GM08714 (cell line): Measurements from ENCODE around the gene PHRF1.
"Not testable (repeated sequence)": the region's sequence is repeated elsewhere in the genome, so short reads cannot be mapped to it uniquely, and the experiment has no call there.

Source experiments
- H3K4me3 ChIP-seq: fragments of 200-500 bp; sonication (Bioruptor generic); 2 replicates; pipeline ENCODE4 v1.5.1; 2014; ENCODE audit warnings: mild to moderate bottlenecking, low read length, inconsistent platforms
- ZNF274 ChIP-seq: IDR thresholded peaks from 2 replicates; pipeline ENCODE4 v1.6.1; 2012; ENCODE audit warnings: mild to moderate bottlenecking, low read depth, low read length

PHRF1 gene

DNA sequence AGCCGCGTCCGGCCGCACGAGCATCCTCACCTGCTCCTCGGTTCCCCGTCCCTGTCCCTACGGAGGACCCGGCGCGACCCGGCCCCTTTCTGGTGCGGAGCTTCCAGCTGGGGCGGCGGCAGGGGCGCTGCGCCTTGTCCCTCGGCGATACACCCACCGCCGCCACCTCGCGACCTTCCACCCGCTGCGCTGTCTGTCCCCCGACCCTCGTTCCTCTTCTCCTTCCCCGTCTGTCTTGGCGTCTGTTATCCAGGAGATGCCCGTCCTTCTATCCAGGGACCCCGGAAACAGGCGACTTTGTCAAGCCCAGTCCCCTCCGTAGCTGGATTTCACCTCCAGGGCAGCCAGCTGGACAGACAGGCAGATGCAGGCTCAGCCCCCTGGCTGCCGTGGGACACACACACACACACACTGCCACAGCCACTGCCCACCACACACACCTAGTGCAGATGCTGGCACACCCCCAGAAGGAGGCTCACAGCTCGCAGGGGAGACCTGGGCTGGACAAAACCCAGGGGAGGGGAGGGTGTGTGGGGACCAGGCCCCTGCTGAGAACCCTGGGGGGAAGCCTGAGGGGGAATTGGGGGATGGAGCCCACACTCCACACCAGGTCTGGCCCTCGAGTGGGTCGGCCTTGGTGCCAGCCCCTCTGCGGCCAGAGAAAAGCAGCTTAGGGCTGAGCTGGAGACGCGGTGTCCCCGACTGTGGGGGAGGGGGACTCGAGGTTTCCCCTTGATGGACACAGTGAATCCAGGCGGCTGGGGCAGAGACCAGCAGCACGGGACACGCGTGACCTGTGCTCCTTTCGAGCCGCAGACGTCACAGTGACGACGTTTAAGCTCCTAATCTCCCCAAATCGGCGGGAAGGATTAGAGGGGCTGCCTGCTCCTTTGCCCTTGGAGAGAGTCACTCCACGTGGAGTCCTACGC lies 61.6 kb downstream of the PHRF1 start:
- TF ChIP-seq ZNF274: no peak
- no peak overlapping the region for H3K4me3 ChIP-seq

- no peak for TF ChIP-seq ZNF274
- no peak overlapping the region for H3K4me3 ChIP-seq
Measured at GRCh38 chr11:638631-639331, 62.5 kb downstream of the PHRF1 start.

DNA sequence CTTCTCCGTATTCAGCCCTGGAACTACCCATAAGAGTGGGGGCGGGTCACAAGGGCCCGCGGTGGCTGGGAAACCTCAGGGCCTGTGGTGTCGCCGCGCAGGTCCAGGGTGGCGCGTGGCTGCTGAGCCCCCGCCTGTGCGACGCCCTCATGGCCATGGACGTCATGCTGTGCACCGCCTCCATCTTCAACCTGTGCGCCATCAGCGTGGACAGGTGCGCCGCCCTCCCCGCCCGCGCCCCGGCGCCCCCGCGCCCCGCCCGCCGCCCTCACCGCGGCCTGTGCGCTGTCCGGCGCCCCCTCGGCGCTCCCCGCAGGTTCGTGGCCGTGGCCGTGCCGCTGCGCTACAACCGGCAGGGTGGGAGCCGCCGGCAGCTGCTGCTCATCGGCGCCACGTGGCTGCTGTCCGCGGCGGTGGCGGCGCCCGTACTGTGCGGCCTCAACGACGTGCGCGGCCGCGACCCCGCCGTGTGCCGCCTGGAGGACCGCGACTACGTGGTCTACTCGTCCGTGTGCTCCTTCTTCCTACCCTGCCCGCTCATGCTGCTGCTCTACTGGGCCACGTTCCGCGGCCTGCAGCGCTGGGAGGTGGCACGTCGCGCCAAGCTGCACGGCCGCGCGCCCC lies 63.2 kb downstream of the PHRF1 start:
- TF ChIP-seq ZNF274: no peak
- no peak overlapping the region for H3K4me3 ChIP-seq

GRCh38 chr11:640021-640706 lies 63.9 kb downstream of the PHRF1 start:
- TF ChIP-seq ZNF274: no peak
- no peak overlapping the region for H3K4me3 ChIP-seq

DNA sequence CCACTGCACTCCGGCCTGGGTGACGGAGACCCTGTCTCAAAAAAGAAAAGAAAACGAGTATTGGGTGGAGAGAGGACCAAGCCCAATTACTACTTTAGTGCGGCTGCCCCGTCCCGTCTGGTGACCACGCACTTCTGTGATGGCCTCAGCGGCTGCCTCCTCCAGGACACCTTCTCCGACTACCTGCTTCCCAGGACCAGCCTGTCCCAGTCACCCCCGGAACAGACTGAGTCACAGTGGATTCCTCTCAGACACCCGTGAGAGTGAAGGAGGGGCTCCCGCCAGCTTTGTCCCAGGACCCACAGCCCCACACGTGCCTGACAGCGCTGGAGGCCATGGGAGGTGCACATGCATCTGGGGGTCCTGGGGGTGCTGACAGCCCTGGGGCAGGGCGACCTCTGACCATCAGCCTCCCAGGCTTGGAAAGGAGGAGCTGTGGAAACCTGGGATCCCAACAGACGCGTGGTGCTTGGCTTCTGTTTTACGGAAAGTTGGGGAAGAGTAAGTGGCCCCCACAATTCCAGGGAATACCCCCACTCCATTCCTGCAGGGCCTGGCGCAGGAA lies 65.6 kb downstream of the PHRF1 start:
- H3K4me3 ChIP-seq: no peak overlapping the region
- TF ChIP-seq ZNF274: no peak

DNA sequence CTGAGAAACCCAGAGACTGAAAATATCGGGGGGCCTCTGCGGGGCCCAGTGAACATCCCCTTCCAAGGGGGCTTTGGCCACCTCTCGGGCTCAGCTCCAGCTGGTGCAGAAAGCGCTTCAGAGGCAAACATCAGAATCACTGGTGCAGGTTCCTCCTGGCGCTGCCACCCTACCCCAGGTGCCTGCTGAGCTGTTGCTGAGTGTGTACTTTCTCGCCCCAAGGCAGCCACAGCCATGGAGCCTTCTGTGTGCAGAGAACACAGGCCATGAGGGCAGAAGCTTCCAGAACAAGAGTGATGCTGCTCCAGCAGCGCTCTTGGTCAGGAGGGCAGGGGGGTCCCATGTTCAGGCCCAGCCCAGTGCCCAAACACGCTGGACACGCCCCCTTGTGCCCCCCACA lies 67.1 kb downstream of the PHRF1 start:
- TF ChIP-seq ZNF274: no peak
- no peak overlapping the region for H3K4me3 ChIP-seq

GRCh38 chr11:643849-644738 lies 67.8 kb downstream of the PHRF1 start:
- no peak for TF ChIP-seq ZNF274
- H3K4me3 ChIP-seq: no peak overlapping the region

DNA sequence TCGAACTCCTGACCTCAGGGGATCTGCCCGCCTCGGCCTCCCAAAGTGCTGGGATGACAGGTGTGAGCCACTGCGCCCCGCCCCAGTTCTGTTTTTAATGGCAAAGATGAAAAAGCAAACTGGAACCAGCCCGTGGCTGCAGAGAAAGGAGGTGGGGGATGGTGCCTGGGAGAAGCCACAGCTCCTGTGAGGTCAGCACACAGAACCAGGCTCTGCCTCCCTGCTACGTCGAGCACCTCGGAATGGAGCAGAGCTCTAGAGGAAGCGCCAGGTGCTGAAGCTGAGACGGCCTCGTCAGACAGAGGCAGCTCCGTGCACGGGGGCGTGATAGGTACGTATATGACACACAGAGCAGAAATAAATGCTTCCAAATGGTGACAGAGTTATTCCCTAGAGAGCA lies 69.3 kb downstream of the PHRF1 start:
- no peak for TF ChIP-seq ZNF274
- no peak overlapping the region for H3K4me3 ChIP-seq

DNA sequence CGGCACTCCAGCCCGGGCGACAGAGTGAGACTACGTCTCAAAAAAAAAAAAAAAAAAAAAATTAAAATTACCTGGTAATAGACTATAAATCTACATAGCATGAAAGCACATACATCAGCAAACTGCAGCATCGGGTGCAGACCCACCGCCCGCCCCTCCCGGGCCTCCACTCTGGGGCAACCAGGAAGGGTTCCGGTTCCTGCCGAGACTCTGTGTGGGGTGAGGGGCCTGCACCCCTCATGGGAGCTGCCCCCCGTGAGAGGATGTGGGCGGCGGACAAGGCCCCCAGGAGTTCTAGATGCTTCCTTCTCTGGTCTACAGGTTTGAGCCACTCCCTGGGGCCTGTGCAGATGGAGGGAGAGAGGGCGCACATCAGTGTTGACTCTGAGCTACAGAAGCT lies 69.9 kb downstream of the PHRF1 start:
- no peak overlapping the region for H3K4me3 ChIP-seq
- no peak for TF ChIP-seq ZNF274

GRCh38 chr11:647672-648158 lies 71.4 kb downstream of the PHRF1 start:
- H3K4me3 ChIP-seq: not testable (repeated sequence)

- no peak overlapping the region for H3K4me3 ChIP-seq
- no peak for TF ChIP-seq ZNF274
Measured at GRCh38 chr11:650482-650881, 74.2 kb downstream of the PHRF1 start.

DNA sequence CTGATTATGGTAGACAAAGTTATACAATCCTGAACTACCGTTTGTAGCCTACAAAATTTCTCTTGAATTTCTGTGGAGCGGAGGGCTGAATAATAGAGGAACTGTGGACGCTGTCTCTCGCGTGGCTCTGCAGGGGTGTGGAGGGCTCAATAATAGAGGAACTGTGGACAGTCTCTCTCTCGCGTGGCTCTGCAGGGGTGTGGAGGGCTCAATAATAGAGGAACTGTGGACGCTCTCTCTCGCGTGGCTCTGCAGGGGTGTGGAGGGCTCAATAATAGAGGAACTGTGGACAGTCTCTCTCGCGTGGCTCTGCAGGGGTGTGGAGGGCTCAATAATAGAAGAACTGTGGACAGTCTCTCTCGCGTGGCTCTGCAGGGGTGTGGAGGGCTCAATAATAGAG lies 76.9 kb downstream of the PHRF1 start:
- H3K4me3 ChIP-seq: not testable (repeated sequence)

DNA sequence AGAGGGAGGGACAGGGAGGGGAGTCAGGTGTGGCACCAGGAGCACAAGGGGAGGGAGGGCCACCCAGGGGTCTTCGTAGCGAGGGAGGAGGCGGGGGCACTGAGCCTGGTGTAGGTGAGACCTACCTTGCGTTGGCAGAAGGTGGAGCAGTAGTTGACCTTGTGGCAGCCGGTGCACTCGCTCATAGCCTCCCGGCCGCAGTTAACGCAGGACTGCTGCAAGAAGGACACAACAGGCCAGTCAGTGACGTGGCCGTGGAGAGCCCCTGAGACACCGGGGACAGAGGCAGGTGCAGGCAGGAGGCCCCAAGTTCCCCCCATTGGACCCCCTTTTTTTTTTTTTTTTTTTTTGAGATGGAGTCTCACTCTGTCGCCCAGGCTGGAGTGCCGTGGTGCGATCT lies 77.6 kb downstream of the PHRF1 start:
- H3K4me3 ChIP-seq: no peak overlapping the region
- no peak for TF ChIP-seq ZNF274

DNA sequence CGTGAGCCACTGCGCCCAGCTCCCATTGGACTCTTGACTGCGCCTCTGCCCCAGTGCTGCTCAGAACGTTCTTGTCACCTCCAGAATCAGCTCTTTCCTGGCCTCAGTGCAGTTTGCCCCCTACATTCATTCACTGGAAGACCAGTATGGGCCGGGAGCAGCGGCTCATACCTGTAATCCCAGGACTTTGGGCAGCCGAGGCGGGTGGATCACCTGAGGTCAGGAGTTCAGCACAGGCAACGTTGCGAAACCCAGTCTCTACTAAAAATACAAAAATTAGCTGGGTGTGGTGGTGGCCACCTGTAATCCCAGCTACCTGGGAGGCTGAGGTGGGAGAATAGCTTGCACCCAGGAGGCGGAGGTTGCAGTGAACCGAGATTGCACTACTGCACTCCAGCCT lies 78.2 kb downstream of the PHRF1 start:
- H3K4me3 ChIP-seq: not testable (repeated sequence)
